HT-29 (cell line): ENCODE data around the gene KIF21B. TPM values are rescaled to one million over a fixed set of nuclear protein-coding genes. Genes with fewer than 3 reads are reported as not detected.

ENCODE experiments used
- DNase-seq: peaks from one replicate; pipeline ENCODE4 v3.0.0-alpha.2; 2015; ENCODE audit warnings: low spot score
- total RNA-seq: library from RNA; depleted of rRNA; stranded (reverse); fragments of >200 nt; shearing (Covaris generic); gene quantifications from 2 replicates; pipeline ENCODE4 v1.2.3, GENCODE V29; 2014

The KIF21B gene
- total RNA-seq, 1 experiment from 2014 or later = 4.8 TPM

DNA sequence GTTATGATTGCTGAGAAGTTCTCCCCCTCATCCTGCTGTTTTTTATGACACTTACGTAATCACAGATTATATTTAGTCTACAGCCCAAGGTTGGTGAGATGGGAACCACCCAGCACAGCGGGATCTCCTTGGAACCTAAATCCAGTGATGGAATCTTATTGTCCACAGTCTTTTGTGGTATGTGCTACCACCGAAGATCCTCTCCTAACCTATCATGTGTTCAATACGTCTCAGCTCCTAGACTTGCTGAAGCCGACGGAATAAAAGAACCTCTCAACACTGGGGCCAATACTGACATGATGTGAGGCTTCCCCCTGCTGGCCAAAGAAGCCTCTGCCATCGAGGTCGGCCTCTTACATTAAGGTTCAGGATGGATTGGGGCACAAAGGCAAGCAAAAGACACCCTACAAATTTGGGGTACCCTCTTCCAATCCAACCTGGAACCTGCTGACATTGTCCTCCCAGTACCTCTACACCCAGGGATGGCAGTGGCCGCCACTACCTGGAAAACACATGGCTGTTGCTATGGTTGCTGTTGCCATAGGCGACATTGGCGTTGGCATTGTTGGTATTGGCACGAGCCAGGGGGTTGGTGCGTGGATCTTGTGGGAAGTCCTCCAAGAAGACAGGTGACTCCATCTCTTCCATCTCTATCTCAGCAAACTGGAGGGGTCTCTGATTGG lies 19.4 kb upstream of the KIF21B start:
- peak; percentile 82 for DNase-seq

DNA sequence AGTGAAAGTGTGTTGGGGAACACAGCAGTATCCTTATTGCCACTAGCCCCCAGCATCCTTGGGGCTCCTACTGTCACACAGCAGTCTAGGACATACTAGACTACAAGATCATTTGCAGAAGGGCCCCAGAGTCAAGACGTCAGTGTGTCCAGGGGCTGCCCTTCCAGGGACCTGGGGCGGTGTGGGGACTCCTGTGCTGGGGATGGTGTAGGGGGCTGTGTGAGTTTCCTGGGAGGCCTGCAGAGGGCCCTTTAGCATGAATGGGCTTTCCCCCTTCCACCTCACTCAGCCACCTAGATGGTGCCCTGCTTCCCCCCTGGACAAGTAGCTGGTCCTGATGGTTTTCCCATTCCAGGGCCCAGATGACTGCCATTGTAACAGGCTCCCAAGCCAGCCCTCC lies 17.5 kb upstream of the KIF21B start:
- no peak for DNase-seq

DNA sequence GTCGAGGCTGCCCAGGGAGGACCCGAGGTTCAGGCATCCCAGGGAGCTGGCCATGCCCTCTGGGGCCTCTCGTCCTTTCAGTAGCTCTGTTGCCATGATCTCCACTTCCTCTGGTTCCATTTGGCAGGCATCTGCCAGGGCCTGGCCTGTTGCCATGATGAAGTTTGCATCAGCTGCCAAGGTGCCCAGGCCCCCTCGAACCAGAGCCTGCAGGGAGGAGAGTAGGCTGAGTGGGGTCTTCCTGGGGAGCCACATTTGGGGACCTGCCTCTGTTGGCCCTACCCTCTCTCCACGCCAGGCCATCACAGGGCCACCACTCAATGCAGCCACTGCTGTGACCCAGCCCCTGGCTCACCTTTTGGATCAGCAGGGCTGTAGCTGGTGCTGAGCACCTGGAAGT lies 16.4 kb upstream of the KIF21B start:
- DNase-seq = no peak

DNA sequence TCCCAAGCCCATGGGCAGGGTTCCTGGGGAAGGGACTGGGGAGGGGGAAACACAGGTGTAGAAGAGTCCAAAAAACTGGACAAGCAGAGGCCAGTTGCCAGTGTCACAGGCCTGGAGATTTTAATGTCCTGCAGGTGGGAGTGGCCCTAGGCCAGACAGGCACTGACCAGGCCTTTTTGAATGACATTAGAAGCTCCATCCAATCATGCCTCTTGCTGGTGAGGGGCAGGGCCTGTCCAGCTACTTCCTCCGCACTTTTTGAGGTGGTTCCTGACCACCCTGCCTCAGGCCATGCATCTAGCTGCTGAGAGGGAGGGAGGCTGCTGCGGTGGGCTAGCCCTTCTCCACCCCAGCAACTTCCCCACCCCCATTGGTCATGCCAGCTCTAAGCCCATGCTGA lies 15.9 kb upstream of the KIF21B start:
- no peak for DNase-seq

DNA sequence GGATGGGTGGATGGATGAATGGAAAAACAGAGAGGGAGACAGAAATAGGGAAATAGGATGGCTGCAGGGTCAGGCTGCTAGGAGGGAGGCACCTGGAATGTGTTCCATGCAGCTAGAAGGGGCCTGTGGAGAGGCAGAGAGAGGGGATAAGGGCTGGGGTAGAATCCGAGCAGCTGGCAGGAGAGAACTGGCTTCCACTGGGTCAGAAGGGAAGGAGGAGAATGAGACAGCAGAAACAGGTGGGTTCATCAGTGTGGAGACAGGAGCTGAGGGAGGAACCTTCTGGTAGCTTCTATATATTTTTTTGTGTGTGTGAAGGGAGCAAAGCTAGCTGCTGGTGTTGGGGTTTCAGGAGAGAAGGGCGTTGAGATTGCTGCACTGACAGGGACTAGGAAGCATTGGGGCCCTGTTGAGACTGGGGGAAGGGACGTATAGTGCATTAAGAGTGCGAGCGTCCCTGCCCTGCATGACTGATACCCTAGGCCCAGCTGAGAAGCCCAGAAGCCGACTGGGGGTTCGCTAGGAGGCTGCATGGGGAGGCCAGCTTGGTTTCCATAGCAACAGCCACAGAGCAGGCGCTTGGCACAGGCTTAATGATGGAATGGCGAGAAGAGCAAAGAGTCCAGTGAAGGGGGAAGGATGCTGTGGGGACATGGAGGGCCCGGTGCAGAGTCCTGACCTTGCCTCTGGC lies 14.8 kb upstream of the KIF21B start:
- DNase-seq = no peak

- DNase-seq = no peak
Measured at GRCh38 chr1:201036188-201036842, 12.8 kb upstream of the KIF21B start.

- no peak for DNase-seq
Measured at GRCh38 chr1:201034671-201035070, 11.2 kb upstream of the KIF21B start.

GRCh38 chr1:201032408-201032807 lies 8.9 kb upstream of the KIF21B start:
- DNase-seq = no peak

DNA sequence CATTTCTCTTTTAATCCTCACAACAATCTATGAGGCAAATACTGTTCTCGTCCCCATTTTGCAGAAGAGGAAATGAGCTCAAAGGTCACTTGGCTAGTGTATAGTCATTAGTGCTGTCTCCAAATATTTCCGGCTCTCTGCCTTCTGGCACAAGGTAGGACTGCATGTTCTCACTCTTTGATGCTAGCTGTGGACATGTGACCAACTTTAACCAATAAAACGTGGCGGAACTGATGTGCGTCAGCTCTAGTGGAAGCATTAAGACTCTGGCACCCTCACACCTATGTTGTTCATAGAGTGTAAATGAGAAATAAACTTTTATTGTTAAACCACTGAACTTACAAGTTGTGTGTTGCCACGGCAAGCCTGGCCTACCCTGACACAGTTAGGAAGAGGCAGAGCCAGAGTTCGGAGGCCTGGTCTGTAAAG lies 5.0 kb upstream of the KIF21B start:
- peak; percentile 56 for DNase-seq

DNA sequence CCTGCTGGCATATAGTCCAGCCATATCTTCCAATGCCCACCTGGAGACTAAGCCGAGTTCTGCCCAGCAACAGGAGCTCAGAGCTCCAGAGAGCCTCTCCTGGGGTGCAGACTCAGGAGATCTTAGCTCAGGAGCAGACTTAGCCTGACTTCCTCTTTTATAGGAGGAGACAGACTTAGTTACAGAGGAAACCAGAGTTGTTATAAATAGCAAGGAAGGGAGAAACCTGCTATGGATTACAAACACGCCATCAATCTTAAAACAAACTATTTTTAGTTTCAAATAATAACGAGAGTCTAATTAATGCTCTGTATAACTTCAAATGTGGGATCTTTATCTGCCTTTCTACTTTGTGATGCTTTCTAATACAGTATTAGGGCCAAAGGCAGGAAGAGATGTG lies 3.3 kb upstream of the KIF21B start:
- no peak for DNase-seq

GRCh38 chr1:201026234-201026633 lies 2.7 kb upstream of the KIF21B start:
- DNase-seq = no peak

GRCh38 chr1:201025571-201026002 lies 2.1 kb upstream of the KIF21B start:
- DNase-seq = peak; percentile 19

GRCh38 chr1:201024625-201024998 lies 1.1 kb upstream of the KIF21B start:
- no peak for DNase-seq

DNA sequence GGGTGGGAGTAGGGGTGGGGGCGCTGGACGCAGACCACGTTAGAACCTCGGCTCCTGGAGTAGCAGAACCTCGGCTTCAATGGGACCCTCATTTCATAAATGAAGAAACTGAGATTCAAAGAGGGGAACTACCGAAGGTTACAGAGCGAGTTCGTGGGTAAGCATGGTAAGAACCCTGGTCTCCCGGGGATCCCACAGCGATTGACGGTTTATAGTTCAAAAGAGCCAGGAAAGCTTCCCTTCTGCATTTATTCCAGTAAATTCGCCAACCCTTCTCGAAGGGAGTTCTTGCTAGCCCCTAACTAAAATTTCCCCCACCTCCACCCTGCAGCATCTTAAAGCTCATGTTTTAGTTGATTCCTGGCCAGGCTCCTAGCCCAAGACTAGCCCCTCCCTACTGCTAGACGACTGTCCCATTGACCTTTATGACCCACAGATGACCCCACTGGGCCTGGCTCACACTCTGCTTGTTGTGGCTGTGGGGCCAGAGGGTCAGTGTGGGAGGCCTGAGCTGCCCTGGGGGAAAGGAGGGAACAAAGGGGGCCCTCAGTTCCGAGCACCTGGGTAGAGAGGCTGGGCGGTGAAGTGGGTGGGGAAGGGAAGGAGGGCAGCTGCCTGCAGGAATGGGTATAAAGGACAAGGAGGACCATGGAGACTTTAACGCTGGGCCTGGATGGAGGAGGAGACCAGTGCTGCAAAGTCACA lies 558 bp upstream of the KIF21B start:
- peak; percentile 27 for DNase-seq

- peak; percentile 14 for DNase-seq
Measured at GRCh38 chr1:201022820-201023516, 546 bp downstream of the KIF21B start.

- no peak for DNase-seq
Measured at GRCh38 chr1:201022493-201022819, 1.1 kb downstream of the KIF21B start.

GRCh38 chr1:201021630-201022492 lies 1.7 kb downstream of the KIF21B start:
- no peak for DNase-seq

DNA sequence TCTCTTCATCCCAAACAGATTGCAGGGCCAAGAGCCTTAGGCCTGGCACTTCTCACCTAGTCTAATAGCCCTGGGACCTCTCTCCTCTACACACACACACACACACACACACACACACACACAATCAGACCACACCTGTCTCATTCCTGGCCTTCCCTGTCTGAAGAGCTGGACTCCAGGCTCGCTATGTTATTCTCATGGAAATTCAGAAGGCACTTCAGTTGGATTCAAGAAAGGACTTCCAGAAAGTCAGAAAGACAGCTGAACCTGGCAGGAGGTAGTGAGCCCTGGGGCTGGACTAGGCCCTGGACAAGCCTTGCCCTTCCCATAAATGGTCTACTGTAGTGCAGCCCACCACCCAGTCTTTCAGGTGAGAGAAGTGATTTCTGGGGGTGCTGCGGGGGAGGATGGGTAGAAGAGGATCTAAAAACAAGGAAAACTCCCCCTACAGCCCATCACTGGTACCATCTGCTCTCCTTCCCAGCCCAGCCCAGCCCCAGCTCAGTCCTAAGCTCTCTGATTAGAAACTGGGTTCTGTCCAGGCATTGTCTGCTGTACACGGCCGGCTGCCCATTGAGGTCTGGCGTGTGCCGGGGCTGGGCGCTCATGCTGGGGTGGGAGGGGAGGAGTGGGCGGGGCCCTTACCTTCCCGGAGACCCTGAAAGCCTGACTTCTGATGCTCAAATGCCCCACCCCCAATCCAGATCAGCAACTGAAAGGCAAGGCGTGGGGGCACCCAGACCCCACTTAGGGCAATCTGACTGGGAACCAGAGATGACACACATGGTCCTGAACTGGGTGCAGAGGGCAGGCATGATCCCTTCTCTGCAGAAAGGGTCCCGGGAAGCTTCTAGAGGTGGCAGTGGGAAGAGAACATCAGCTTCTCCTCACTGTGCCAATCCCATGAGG lies 2.5 kb downstream of the KIF21B start:
- DNase-seq = peak; percentile 29

DNA sequence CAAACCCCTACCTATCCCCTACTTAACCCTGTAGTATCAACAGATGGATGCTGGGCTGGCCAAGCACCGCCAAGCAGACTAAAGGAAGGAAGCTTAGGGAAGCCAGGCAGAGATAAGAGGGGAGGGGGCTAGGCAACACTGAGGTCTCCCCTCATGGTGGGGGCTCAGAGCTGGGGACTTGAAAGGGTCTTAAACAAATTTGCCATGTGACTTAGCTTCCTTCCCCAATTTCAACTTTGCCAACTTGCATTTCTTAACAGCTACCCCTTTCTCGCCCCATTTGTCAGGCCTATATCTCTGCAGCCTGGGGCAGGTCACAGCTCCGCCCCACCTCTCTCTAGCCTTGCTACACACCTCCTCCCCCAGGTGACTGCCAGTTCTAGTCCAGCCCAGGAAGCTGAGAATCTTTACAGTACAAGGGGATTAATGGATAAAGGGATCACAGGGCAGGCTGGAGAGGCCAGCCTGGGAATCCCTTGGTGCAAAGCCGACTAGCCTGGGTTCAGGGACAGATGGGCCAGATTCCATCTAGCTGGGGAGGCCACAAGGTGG lies 3.4 kb downstream of the KIF21B start:
- DNase-seq = peak; percentile 44
